Epithelial cell of esophagus (primary cell): Measurements from ENCODE around the gene IL4I1.

Experiments
- DNase-seq: peaks from one replicate; pipeline ENCODE4 v3.0.0; 2010; ENCODE audit warnings: low read depth
- H3K4me3 ChIP-seq: 2 replicates; pipeline ENCODE4 v1.5.1; 2011; ENCODE audit warnings: mild to moderate bottlenecking, low read length, control low read depth
- CTCF ChIP-seq: IDR thresholded peaks from 2 replicates; pipeline ENCODE4 v1.5.1; 2011; ENCODE audit warnings: low read depth, mild to moderate bottlenecking, low read length, control low read depth, inconsistent platforms; ENCODE audit not compliant: insufficient read depth; ENCODE audit errors: missing control alignments

The IL4I1 gene

GRCh38 chr19:49888510-49888824 lies 8.2 kb downstream of the IL4I1 start:
- no peak for DNase-seq
- no peak overlapping the region for H3K4me3 ChIP-seq
- no peak for TF ChIP-seq CTCF

- DNase-seq: no peak
- no peak for TF ChIP-seq CTCF
- H3K4me3 ChIP-seq: no peak overlapping the region
Measured at GRCh38 chr19:49887665-49888509, 8.8 kb downstream of the IL4I1 start.

- no peak for DNase-seq
- TF ChIP-seq CTCF: no peak
- no peak overlapping the region for H3K4me3 ChIP-seq
Measured at GRCh38 chr19:49887037-49887664, 9.5 kb downstream of the IL4I1 start.

GRCh38 chr19:49884760-49885159 lies 11.9 kb downstream of the IL4I1 start:
- TF ChIP-seq CTCF: no peak
- no peak overlapping the region for H3K4me3 ChIP-seq
- DNase-seq: peak; percentile 43

- DNase-seq: no peak
- H3K4me3 ChIP-seq: no peak overlapping the region
- TF ChIP-seq CTCF: no peak
Measured at GRCh38 chr19:49884109-49884508, 12.6 kb downstream of the IL4I1 start.

- no peak for TF ChIP-seq CTCF
- no peak overlapping the region for H3K4me3 ChIP-seq
- no peak for DNase-seq
Measured at GRCh38 chr19:49883094-49883493, 13.6 kb downstream of the IL4I1 start.
